ENCODE data around the gene LBHD1. TPM values are rescaled to one million over a fixed set of nuclear protein-coding genes. Genes with fewer than 3 reads are reported as not detected.

Gene LBHD1
- 4.1 and 6.0 TPM in 2 replicates for total RNA-seq

GRCh38 chr11:62671608-62672389 is at the start of gene LBHD1, which contains the start of gene UQCC3:
Gene LBHD1 (minus strand): TSS chr11:62672267. CDS start chr11:62670031, 2,236 bp downstream.
Gene UQCC3 (plus strand): TSS chr11:62671673. CDS start chr11:62671746, 73 bp downstream.

GRCh38 chr11:62707277-62707861 is 35.3 kb upstream of the LBHD1 start, which contains the start of the genes BSCL2 and GNG3:
Gene BSCL2 (minus strand): TSS chr11:62707424. CDS start chr11:62707195, 229 bp downstream.
Gene GNG3 (plus strand): TSS chr11:62707676. CDS start chr11:62708296, 620 bp downstream.

GRCh38 chr11:62689421-62690183 is 17.5 kb upstream of the LBHD1 start, which contains the start of gene LRRN4CL:
Gene LRRN4CL (minus strand): TSS chr11:62689530. CDS start chr11:62688508, 1,022 bp downstream.

GRCh38 chr11:62678770-62679696 is 7.0 kb upstream of the LBHD1 start, which contains the start of gene UBXN1:
Gene UBXN1 (minus strand): TSS chr11:62679073. CDS start chr11:62678923, 150 bp downstream.

GRCh38 chr11:62665075-62665598 is 6.9 kb downstream of the LBHD1 start, which contains the start of the genes C11orf98 and CSKMT:
Gene C11orf98 (minus strand): TSS chr11:62665210. CDS start chr11:62665169, 41 bp downstream.
Gene CSKMT (plus strand): TSS chr11:62665312. CDS start chr11:62665880, 568 bp downstream.

GRCh38 chr11:62645946-62646824 is 25.9 kb downstream of the LBHD1 start, which contains the start of gene GANAB:
Gene GANAB (minus strand): TSS chr11:62646613. CDS start chr11:62646599, 14 bp downstream.

GRCh38 chr11:62621567-62622470 is 50.2 kb downstream of the LBHD1 start, which contains the start of gene B3GAT3:
Gene B3GAT3 (minus strand): TSS chr11:62621986. CDS start chr11:62621947, 39 bp downstream.

Other genes starting within 250 kb of the LBHD1 start
- gene AHNAK, start 125.5 kb downstream of the LBHD1 start, total RNA-seq = 374 and 612 TPM in 2 replicates
- gene EEF1G, start 98.4 kb downstream of the LBHD1 start, total RNA-seq = 1,289 and 1,470 TPM in 2 replicates
- 6.8 and 14.1 TPM in 2 replicates for gene TUT1, start 80.7 kb downstream of the LBHD1 start, total RNA-seq
- 88.7 and 132 TPM in 2 replicates for gene MTA2, start 70.4 kb downstream of the LBHD1 start, total RNA-seq
- gene EML3, start 59.5 kb downstream of the LBHD1 start, total RNA-seq = 24.4 and 37.3 TPM in 2 replicates
- gene ROM1, start 59.0 kb downstream of the LBHD1 start, total RNA-seq = 1.1 and 5.7 TPM in 2 replicates
- 55.9 and 75.9 TPM in 2 replicates for gene B3GAT3, start 50.3 kb downstream of the LBHD1 start, total RNA-seq
- gene GANAB, start 25.7 kb downstream of the LBHD1 start, total RNA-seq = 213 and 293 TPM in 2 replicates
- gene INTS5, start 19.0 kb downstream of the LBHD1 start, total RNA-seq = 26.9 and 30.3 TPM in 2 replicates
- 46.0 and 120 TPM in 2 replicates for gene C11orf98, start 7.1 kb downstream of the LBHD1 start, total RNA-seq
- 4.9 and 6.3 TPM in 2 replicates for gene CSKMT, start 7.0 kb downstream of the LBHD1 start, total RNA-seq
- 8.1 and 16.0 TPM in 2 replicates for gene UQCC3, start 594 bp downstream of the LBHD1 start, total RNA-seq
- gene UBXN1, start 6.8 kb upstream of the LBHD1 start, total RNA-seq = 130 and 271 TPM in 2 replicates
- 0.16 and 0.38 TPM in 2 replicates for gene LRRN4CL, start 17.3 kb upstream of the LBHD1 start, total RNA-seq
- gene BSCL2, start 35.2 kb upstream of the LBHD1 start, total RNA-seq = 38.5 and 73.0 TPM in 2 replicates
- not detected in 2 replicates for gene GNG3, start 35.4 kb upstream of the LBHD1 start, total RNA-seq
- 12.0 and 14.0 TPM in 2 replicates for gene HNRNPUL2, start 55.2 kb upstream of the LBHD1 start, total RNA-seq
- 32.1 and 37.5 TPM in 2 replicates for gene TTC9C, start 56.2 kb upstream of the LBHD1 start, total RNA-seq
- gene ZBTB3, start 81.9 kb upstream of the LBHD1 start, total RNA-seq = 8.5 and 17.1 TPM in 2 replicates
- 110 and 131 TPM in 2 replicates for gene POLR2G, start 89.3 kb upstream of the LBHD1 start, total RNA-seq
- 20.4 TPM in 2 replicates for gene TAF6L, start 99.1 kb upstream of the LBHD1 start, total RNA-seq
- 63.1 and 78.8 TPM in 2 replicates for gene TMEM179B, start 115.1 kb upstream of the LBHD1 start, total RNA-seq
- 27.4 and 38.3 TPM in 2 replicates for gene TMEM223, start 119.7 kb upstream of the LBHD1 start, total RNA-seq
- gene NXF1, start 133.2 kb upstream of the LBHD1 start, total RNA-seq = 25.4 and 30.7 TPM in 2 replicates
- gene STX5, start 159.8 kb upstream of the LBHD1 start, total RNA-seq = 28.8 and 36.9 TPM in 2 replicates
- not detected in 2 replicates for gene TEX54, start 160.6 kb upstream of the LBHD1 start, total RNA-seq
- 46.3 and 77.6 TPM in 2 replicates for gene WDR74, start 167.3 kb upstream of the LBHD1 start, total RNA-seq
- gene SLC3A2, start 208.6 kb upstream of the LBHD1 start, total RNA-seq = 188 and 230 TPM in 2 replicates
- not detected in 2 replicates for gene CHRM1, start 249.1 kb upstream of the LBHD1 start, total RNA-seq